ENCODE measurements around the gene PPCDC. TPM values are rescaled to one million over a fixed set of nuclear protein-coding genes. Genes with fewer than 3 reads are reported as not detected.

The PPCDC gene
- total and polyA plus RNA-seq, 2 of the 4 experiments (the other 2 are of a cell fraction): 13.3 to 16.3 TPM

DNA sequence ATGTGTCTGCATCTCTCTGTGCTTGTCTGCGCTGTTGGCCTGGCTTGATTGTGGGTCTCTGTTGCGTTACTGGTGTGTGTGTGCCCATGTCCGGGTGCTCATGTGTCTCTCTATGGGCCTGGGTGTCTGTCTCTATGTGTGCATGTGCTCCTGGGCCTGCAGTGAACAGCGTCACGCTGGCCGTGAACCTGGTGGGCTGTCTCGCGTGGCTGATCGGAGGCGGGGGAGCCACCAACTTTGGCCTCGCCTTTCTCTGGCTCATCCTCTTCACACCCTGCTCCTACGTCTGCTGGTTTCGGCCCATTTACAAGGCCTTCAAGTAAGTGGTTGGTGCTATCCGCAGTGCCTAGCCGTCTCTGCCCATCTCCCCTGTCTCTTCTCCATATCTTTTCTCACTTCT, 7.0 kb upstream of the PPCDC start:
- in situ Hi-C loops (cut with MboI; ENCODE audit: low sequenced_read_pairs) (no loop called here), dilution Hi-C loops (cut with HindIII; ENCODE audit: low sequenced_read_pairs, unreplicated experiment) (no loop called here), intact Hi-C loops (cut with micrococcal nuclease) (no loop called here)
- no peak for DNase-seq
- Histone ChIP-seq H3K14ac (replicated peaks; ENCODE audit: low read depth, low read length) (no peak overlapping the region), H3K4ac (ENCODE audit: low read depth, low read length) (no peak overlapping the region), H3K4me3 (ENCODE audit: insufficient read depth, low read depth, low read length) (no peak overlapping the region), H2BK15ac (ENCODE audit: low read depth, low read length) (no peak overlapping the region), H3K18ac (ENCODE audit: low read depth, low read length) (no peak overlapping the region), H3K4me1 (ENCODE audit: control insufficient read depth, insufficient read depth, low read length) (no peaks in the 10 kb centered on the region), H2AFZ (replicated peaks; ENCODE audit: low read length, poor library complexity) (no peak overlapping the region), H3K4me2 (ENCODE audit: low read depth, low read length) (no peak overlapping the region), H2BK20ac (ENCODE audit: low read depth, low read length) (no peak overlapping the region), H3K79me1 (ENCODE audit: low read depth in 1 of 2, low read length in 2 of 2) (no peaks in the 10 kb centered on the region), H4K91ac (ENCODE audit: insufficient read depth, low read depth, low read length) (no peak overlapping the region), H3K9me3 (ENCODE audit: control insufficient read depth, insufficient read depth, low read length) (no peaks in the 10 kb centered on the region), H2AK9ac (replicated peaks; ENCODE audit: low read depth, low read length, poor library complexity) (no peak overlapping the region), H2BK5ac (ENCODE audit: low read depth, low read length, poor library complexity, severe bottlenecking) (no peak overlapping the region), H3K36me3 (ENCODE audit: control insufficient read depth, insufficient read depth, low read length) (no peaks in the 10 kb centered on the region), H2AK5ac (ENCODE audit: low read depth, low read length) (no peak overlapping the region), H4K8ac (ENCODE audit: low read depth in 2 of 2, low read length in 2 of 2) (no peak overlapping the region), H3K27ac (ENCODE audit: insufficient read depth, low read length) (no peak overlapping the region), H3K9me1 (ENCODE audit: insufficient read depth, low read length) (no peaks in the 10 kb centered on the region), H3K23ac (ENCODE audit: low read depth, low read length) (no peak overlapping the region), H2BK120ac (ENCODE audit: low read depth, low read length) (no peak overlapping the region), H3K27me3 (ENCODE audit: control insufficient read depth, insufficient read depth, low read length) (peaks cover 31% of the 10 kb centered on the region), H3K9ac (ENCODE audit: low read depth, low read length) (no peak overlapping the region), H4K5ac (ENCODE audit: low read depth, low read length) (no peak overlapping the region), H3K56ac (ENCODE audit: extremely low read depth, insufficient read depth, low read length) (no peak overlapping the region), H4K20me1 (ENCODE audit: insufficient read depth, low read length) (no peaks in the 10 kb centered on the region)
- BruUV-seq (replicated peaks): no TSS peak
- ATAC-seq (ENCODE audit: low read depth): no peak
- ChIA-PET CTCF (no interaction called here), POLR2A (ENCODE audit: unreplicated experiment) (no interaction called here)
- WGBS, 2 experiments (ENCODE audit: extremely low coverage in 2 of 2, insufficient read length in 1 of 2): 93% methylated on average over 5 of the region's 15 CpGs; no CpG with 5 or more reads in 1 of the 2 experiments
- no peak for TF ChIP-seq CHD1 (IDR thresholded peaks at IDR 0.05; ENCODE audit: low read depth, low read length)
